SK-N-SH (cell line): Measurements from ENCODE around the gene SMARCC1.

Experiments
- IRF3 ChIP-seq: fragments of 150-350 bp; IDR thresholded peaks from 2 replicates; pipeline ENCODE4 v1.6.1; 2016; ENCODE audit warnings: mild to moderate bottlenecking, low read depth, low read length
- POLR2AphosphoS5 ChIP-seq: IDR thresholded peaks from 2 replicates; pipeline ENCODE4 v1.6.1; 2012; ENCODE audit warnings: low read depth, low read length
- REST ChIP-seq: IDR thresholded peaks from 2 replicates; pipeline ENCODE4 v1.6.1; 2012; ENCODE audit warnings: mild to moderate bottlenecking, low read depth, low read length, moderate library complexity
- YY1 ChIP-seq: IDR thresholded peaks from 2 replicates; pipeline ENCODE4 v1.4.0; 2012; ENCODE audit warnings: low read depth, mild to moderate bottlenecking

GRCh38 chr3:47780741-47781684 lies 680 bp downstream of the SMARCC1 start:
- 0 out of 2 replicates have a peak, but pooled peaks have one; percentile 22 for TF ChIP-seq REST
- TF ChIP-seq POLR2AphosphoS5, result no peak
- no peak for TF ChIP-seq IRF3
- no peak for TF ChIP-seq YY1
